GM19239 (cell line): ENCODE data around the gene NAP1L1.

Source experiments
- DNase-seq: peaks from one replicate; pipeline ENCODE4 v3.0.0; 2011; ENCODE audit warnings: low spot score; ENCODE audit not compliant: insufficient read length
- FAIRE-seq: peaks from 2 replicates; lab custom pipeline; 2011; peaks lifted over from hg19 to GRCh38; lab: Jason Lieb, UNC

The NAP1L1 gene

GRCh38 chr12:76085520-76085868 lies 1.0 kb upstream of the NAP1L1 start:
- FAIRE-seq = no peak
- no peak for DNase-seq

GRCh38 chr12:76084863-76085519 lies 506 bp upstream of the NAP1L1 start:
- FAIRE-seq (peak; percentile 81), DNase-seq (no peak)

GRCh38 chr12:76083246-76083903 lies 1.1 kb downstream of the NAP1L1 start:
- DNase-seq (no peak), FAIRE-seq (no peak)

- DNase-seq = no peak
These were observed 2.6 kb downstream of the NAP1L1 start for GRCh38 chr12:76081909-76082308.

GRCh38 chr12:76080729-76081415 lies 3.6 kb downstream of the NAP1L1 start:
- FAIRE-seq (no peak), DNase-seq (no peak)

More at GRCh38 chr12:76081909-76082308, 2.6 kb downstream of the NAP1L1 start:
- no peak for FAIRE-seq

GRCh38 chr12:76080017-76080728 lies 4.3 kb downstream of the NAP1L1 start:
- FAIRE-seq (no peak), DNase-seq (no peak)

- no peak for DNase-seq
- no peak for FAIRE-seq
These were observed 5.7 kb downstream of the NAP1L1 start for GRCh38 chr12:76078748-76079147.

GRCh38 chr12:76075448-76075847 lies 9.0 kb downstream of the NAP1L1 start:
- DNase-seq = no peak
- no peak for FAIRE-seq

- DNase-seq (no peak), FAIRE-seq (no peak)
These were observed 9.7 kb downstream of the NAP1L1 start for GRCh38 chr12:76074701-76075336.

GRCh38 chr12:76073561-76073960 lies 10.9 kb downstream of the NAP1L1 start:
- DNase-seq = no peak
- FAIRE-seq = no peak

GRCh38 chr12:76072568-76072967 lies 11.9 kb downstream of the NAP1L1 start:
- FAIRE-seq = no peak

GRCh38 chr12:76069339-76069738 lies 15.1 kb downstream of the NAP1L1 start:
- DNase-seq (no peak), FAIRE-seq (no peak)

More at GRCh38 chr12:76072568-76072967, 11.9 kb downstream of the NAP1L1 start:
- DNase-seq = no peak

- no peak for FAIRE-seq
- DNase-seq = no peak
These were observed 18.6 kb downstream of the NAP1L1 start for GRCh38 chr12:76065917-76066316.

- DNase-seq (no peak), FAIRE-seq (peak; percentile 54)
These were observed 19.6 kb downstream of the NAP1L1 start for GRCh38 chr12:76064904-76065303.

GRCh38 chr12:76060111-76060510 lies 24.4 kb downstream of the NAP1L1 start:
- no peak for DNase-seq
- no peak for FAIRE-seq

- FAIRE-seq (no peak), DNase-seq (no peak)
These were observed 27.2 kb downstream of the NAP1L1 start for GRCh38 chr12:76057326-76057725.

- DNase-seq (no peak), FAIRE-seq (no peak)
These were observed 29.1 kb downstream of the NAP1L1 start for GRCh38 chr12:76055393-76055792.

GRCh38 chr12:76049575-76050251 lies 34.8 kb downstream of the NAP1L1 start:
- FAIRE-seq = no peak

GRCh38 chr12:76047742-76048141 lies 36.7 kb downstream of the NAP1L1 start:
- FAIRE-seq = no peak
- no peak for DNase-seq

More at GRCh38 chr12:76049575-76050251, 34.8 kb downstream of the NAP1L1 start:
- DNase-seq = no peak

- DNase-seq = no peak
- no peak for FAIRE-seq
These were observed 37.4 kb downstream of the NAP1L1 start for GRCh38 chr12:76047060-76047459.
